Raji (cell line): ENCODE measurements around the gene FERMT2.

Source experiments
- POLR2A ChIP-seq: IDR thresholded peaks from 2 replicates; pipeline ENCODE4 v1.6.1; 2011; ENCODE audit warnings: low read depth, low read length, control low read depth; ENCODE audit not compliant: insufficient read depth

The FERMT2 gene

GRCh38 chr14:52885230-52885629 lies 65.6 kb downstream of the FERMT2 start:
- TF ChIP-seq POLR2A, result no peak

DNA sequence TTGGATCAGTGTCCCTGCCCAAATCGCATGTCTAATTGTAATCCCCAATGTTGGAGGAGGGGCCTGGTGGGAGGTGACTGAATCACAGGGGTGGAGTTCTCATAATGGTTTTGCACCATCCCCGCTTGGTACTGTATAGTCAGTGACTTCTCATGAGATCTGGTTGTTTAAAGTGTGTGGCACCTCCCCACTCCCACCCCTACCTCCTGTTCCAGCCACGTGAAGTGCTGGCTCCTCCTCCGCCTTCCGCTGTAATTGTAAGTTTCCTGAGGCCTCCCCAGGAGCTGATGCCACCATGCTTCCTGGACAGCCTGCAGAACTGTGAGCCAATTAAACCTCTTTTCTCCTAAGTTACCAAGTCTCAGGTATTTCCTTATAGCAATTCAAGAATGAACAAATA lies 67.2 kb downstream of the FERMT2 start:
- TF ChIP-seq POLR2A, result no peak

DNA sequence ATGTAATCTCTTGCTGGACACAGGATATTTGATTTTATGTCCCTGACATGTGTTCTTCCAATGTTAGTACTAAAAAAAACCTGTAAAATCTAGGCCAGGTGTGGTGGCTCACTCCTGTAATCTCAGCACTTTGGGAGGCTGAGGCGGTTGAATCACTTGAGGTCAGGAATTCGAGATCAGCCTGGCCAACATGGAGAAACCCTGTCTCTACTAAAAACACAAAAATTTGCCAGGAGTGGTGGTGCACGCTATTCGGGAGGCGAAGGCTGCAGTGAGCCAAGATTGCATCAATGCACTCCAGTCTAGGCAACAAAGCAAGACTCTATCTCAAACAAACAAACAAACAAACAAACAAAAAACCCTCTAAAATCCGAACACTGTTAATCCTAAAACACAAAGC lies 68.0 kb downstream of the FERMT2 start:
- TF ChIP-seq POLR2A, result no peak

- TF ChIP-seq POLR2A, result no peak
Measured at GRCh38 chr14:52879958-52880357, 70.9 kb downstream of the FERMT2 start.

DNA sequence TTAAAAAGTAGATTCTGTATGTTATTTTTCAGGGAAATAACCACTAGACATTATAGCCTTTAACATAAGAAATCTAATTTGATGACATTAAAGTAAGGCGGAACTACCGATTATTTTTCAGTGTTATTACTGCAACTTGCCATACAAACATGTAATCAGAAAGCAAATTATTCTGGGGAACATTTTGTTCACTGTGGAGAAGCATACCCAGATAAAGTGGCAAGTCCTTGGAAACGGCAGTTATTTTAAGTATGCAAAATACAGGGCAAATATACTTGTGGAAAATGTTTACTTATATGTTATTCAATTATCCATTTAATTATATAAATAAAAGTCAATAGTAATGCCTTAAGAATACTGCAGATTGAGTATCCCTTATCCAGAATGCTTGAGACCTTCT lies 71.9 kb downstream of the FERMT2 start:
- TF ChIP-seq POLR2A, result no peak

- no peak for TF ChIP-seq POLR2A
Measured at GRCh38 chr14:52878469-52878868, 72.4 kb downstream of the FERMT2 start.

DNA sequence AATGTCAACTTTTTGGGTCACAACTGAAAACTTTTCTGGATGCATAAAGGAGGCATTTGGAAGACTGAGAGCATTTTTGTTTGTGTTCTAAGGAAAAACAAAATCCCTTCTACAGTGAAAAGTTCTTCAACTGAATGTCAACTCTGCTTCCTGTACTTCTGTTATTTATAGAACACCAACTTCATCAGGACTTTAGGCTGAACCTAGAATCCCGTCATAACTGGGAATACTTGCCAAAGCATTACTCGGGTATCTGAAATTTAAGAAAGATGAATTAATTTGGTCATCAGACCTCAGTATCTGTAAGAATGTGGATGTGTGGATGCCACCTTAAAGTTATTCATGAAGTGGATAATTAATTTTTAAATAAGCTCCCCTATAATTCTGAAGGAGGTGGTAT lies 73.2 kb downstream of the FERMT2 start:
- TF ChIP-seq POLR2A, result no peak

DNA sequence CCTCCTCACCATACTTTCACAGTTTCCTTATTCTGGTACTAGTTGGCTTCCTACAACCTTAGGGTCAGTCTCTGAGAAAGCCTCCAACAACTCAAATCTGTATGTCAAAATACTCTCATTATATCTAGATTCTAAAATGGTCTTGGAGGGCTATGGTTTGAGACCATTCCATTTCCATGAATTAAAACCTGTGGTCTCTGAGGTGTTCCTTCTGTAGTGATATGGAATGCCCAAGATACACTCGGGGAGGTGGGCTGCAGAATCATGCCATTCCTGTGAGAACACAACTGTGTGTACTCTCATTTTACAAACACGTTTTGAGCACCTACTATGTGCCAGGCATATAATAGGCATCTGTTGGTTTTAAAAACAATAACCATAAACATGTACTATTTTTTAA lies 74.0 kb downstream of the FERMT2 start:
- TF ChIP-seq POLR2A, result no peak

- TF ChIP-seq POLR2A, result no peak
Measured at GRCh38 chr14:52876311-52876710, 74.5 kb downstream of the FERMT2 start.

- no peak for TF ChIP-seq POLR2A
Measured at GRCh38 chr14:52875707-52876106, 75.1 kb downstream of the FERMT2 start.

DNA sequence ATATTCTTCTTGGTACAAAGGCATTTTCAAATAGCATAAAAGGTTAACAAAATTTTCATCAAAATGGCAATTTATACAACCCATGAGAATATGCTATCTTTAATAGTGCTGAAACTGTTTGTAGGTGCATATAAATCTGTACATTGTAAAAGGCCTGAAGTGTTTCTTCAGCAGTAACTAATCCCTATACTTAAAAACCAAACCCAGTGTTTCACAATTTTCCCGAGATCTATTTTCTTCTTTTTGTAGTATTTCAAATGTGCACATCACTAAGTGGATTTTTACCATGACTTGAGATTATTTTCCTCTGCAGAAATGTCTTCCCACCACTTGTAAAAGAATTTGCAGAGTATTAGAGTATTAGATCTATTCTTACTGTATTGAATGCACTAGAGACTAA lies 76.5 kb downstream of the FERMT2 start:
- TF ChIP-seq POLR2A, result no peak

GRCh38 chr14:52873694-52874093 lies 77.2 kb downstream of the FERMT2 start:
- TF ChIP-seq POLR2A, result no peak

DNA sequence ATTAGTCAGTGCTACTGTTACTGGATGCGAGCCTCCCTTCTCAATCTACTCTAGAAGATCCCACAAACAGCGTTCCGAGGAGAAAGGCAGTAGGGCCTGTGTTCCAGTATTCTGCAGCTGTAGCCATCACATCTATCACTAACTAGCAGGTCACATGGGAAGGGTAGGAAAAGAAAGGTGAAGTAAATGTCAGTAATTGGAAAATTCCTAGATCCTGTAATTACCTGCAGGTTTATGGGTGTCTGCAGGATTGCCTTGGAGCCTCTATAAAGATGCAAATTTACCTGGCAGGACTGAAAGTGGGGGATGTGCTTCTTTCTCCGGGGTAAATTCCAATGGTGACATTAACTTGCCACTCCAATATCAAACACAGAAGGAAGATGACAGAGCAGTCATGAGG lies 77.8 kb downstream of the FERMT2 start:
- no peak for TF ChIP-seq POLR2A

DNA sequence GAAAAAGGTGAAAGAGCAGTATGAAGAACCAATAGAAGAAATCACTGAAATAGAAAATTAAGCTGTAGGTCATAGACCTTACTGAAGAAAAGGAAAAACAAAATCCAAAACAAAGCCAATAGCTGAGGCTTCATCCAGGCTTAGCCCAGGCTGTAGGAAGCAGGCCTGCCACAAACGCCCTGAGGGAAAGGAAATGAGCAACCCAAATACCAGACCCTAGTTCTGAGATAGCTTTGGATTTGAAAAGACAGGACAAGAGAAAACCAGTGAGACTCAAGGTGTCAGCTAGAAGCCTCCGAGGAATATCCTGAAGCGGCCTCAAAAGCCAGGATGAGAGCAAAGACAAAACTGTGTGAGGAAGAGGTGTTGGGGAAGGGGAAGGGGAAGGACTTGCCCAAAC lies 79.2 kb downstream of the FERMT2 start:
- TF ChIP-seq POLR2A, result no peak

GRCh38 chr14:52868911-52869618 lies 81.8 kb downstream of the FERMT2 start:
- no peak for TF ChIP-seq POLR2A

GRCh38 chr14:52863334-52863700 lies 87.5 kb downstream of the FERMT2 start:
- TF ChIP-seq POLR2A, result no peak

- TF ChIP-seq POLR2A, result no peak
Measured at GRCh38 chr14:52862632-52863333, 88.1 kb downstream of the FERMT2 start.
